Left lobe of liver (tissue), 1 donor: ENCODE data around the gene KRT10. TPM values are rescaled to one million over a fixed set of nuclear protein-coding genes. Genes with fewer than 3 reads are reported as not detected.

Source experiments
- total RNA-seq: library from RNA; stranded (reverse); gene quantifications from one replicate; pipeline ENCODE4 v1.2.1, GENCODE V29; 2021
- donor health status: DM: no; HTN: yes; CAD: no.

Gene KRT10
- total RNA-seq, 1 donor from 2014 or later = 12.2 TPM

Other genes starting within 250 kb of the KRT10 start
- 28.3 TPM for gene SMARCE1, start 174.8 kb downstream of the KRT10 start, total RNA-seq
- 2.4 TPM for gene KRT222, start 157.4 kb downstream of the KRT10 start, total RNA-seq
- gene KRT24, start 118.9 kb downstream of the KRT10 start, total RNA-seq = not detected
- gene KRT25, start 67.3 kb downstream of the KRT10 start, total RNA-seq = not detected
- gene KRT26, start 50.4 kb downstream of the KRT10 start, total RNA-seq = not detected
- gene KRT27, start 40.1 kb downstream of the KRT10 start, total RNA-seq = not detected
- gene KRT28, start 22.7 kb downstream of the KRT10 start, total RNA-seq = not detected
- not detected for gene KRT12, start 44.6 kb upstream of the KRT10 start, total RNA-seq
- gene KRT20, start 62.6 kb upstream of the KRT10 start, total RNA-seq = 0.40 TPM
- gene KRT23, start 115.0 kb upstream of the KRT10 start, total RNA-seq = 0.13 TPM
- gene KRT39, start 144.3 kb upstream of the KRT10 start, total RNA-seq = not detected
- gene KRT40, start 161.7 kb upstream of the KRT10 start, total RNA-seq = not detected
- not detected for gene KRTAP3-3, start 171.6 kb upstream of the KRT10 start, total RNA-seq
- gene KRTAP3-2, start 177.3 kb upstream of the KRT10 start, total RNA-seq = not detected
- not detected for gene KRTAP3-1, start 186.5 kb upstream of the KRT10 start, total RNA-seq
- not detected for gene KRTAP1-5, start 204.6 kb upstream of the KRT10 start, total RNA-seq
- not detected for gene KRTAP1-4, start 207.6 kb upstream of the KRT10 start, total RNA-seq
- not detected for gene KRTAP1-3, start 212.3 kb upstream of the KRT10 start, total RNA-seq
- not detected for gene KRTAP1-1, start 218.8 kb upstream of the KRT10 start, total RNA-seq
- gene KRTAP2-1, start 224.7 kb upstream of the KRT10 start, total RNA-seq = not detected
- not detected for gene KRTAP2-2, start 232.6 kb upstream of the KRT10 start, total RNA-seq
- not detected for gene KRTAP2-3, start 237.5 kb upstream of the KRT10 start, total RNA-seq
- gene KRTAP2-4, start 243.3 kb upstream of the KRT10 start, total RNA-seq = not detected